H9 (cell line): ENCODE data around the gene S100A7. TPM values are rescaled to one million over a fixed set of nuclear protein-coding genes. Genes with fewer than 3 reads are reported as not detected.

ENCODE experiments used
- DNase-seq: peaks from one replicate; pipeline ENCODE4 v3.0.0-alpha.2; 2017
- H2AFZ ChIP-seq: one replicate; pipeline ENCODE4 v1.6.1; 2013; ENCODE audit warnings: mild to moderate bottlenecking, low read length, control low read depth, moderate library complexity
- H2AK5ac ChIP-seq: 2 replicates; pipeline ENCODE4 v1.6.1; 2013; ENCODE audit warnings: low read length, control low read depth, mixed read lengths; ENCODE audit not compliant: insufficient read length
- H2BK120ac ChIP-seq: one replicate; pipeline ENCODE4 v1.6.1; 2013; ENCODE audit warnings: low read depth, mild to moderate bottlenecking, low read length, control low read depth, inconsistent platforms; ENCODE audit not compliant: poor library complexity, severe bottlenecking
- H2BK12ac ChIP-seq: 2 replicates; pipeline ENCODE4 v1.6.1; 2013; ENCODE audit warnings: low read length, control low read depth, mixed read lengths, low read depth; ENCODE audit not compliant: insufficient read length
- H2BK15ac ChIP-seq: 2 replicates; pipeline ENCODE4 v1.6.1; 2013; ENCODE audit warnings: low read depth, low read length, control low read depth
- H2BK20ac ChIP-seq: one replicate; pipeline ENCODE4 v1.6.1; 2013; ENCODE audit warnings: low read depth, mild to moderate bottlenecking, low read length, control low read depth, inconsistent platforms; ENCODE audit not compliant: poor library complexity, severe bottlenecking
- H2BK5ac ChIP-seq: 2 replicates; pipeline ENCODE4 v1.6.1; 2013; ENCODE audit warnings: low read length, control low read depth, mixed read lengths; ENCODE audit not compliant: insufficient read length
- H3K14ac ChIP-seq: 2 replicates; pipeline ENCODE4 v1.6.1; 2013; ENCODE audit warnings: low read length, control low read depth; ENCODE audit not compliant: insufficient read depth
- H3K18ac ChIP-seq: 2 replicates; pipeline ENCODE4 v1.6.1; 2013; ENCODE audit warnings: low read depth, mild to moderate bottlenecking, mixed read lengths, low read length, control low read depth; ENCODE audit not compliant: insufficient read length
- H3K23ac ChIP-seq: 2 replicates; pipeline ENCODE4 v1.6.1; 2013; ENCODE audit warnings: low read length, control low read depth, mixed read lengths, low read depth; ENCODE audit not compliant: insufficient read length
- H3K23me2 ChIP-seq: 2 replicates; pipeline ENCODE4 v1.6.1; 2013; ENCODE audit warnings: low read depth, mild to moderate bottlenecking, mixed read lengths, low read length, control low read depth; ENCODE audit not compliant: insufficient read length, poor library complexity, severe bottlenecking
- H3K27ac ChIP-seq: 2 replicates; pipeline ENCODE4 v1.5.1; 2013; ENCODE audit warnings: low read length, control low read depth, mixed read lengths, low read depth; ENCODE audit not compliant: insufficient read length
- H3K27me3 ChIP-seq: 2 replicates; pipeline ENCODE4 v1.6.1; 2013; ENCODE audit warnings: low read length, control low read depth, inconsistent platforms; ENCODE audit not compliant: insufficient read depth
- H3K4ac ChIP-seq: 2 replicates; pipeline ENCODE4 v1.6.1; 2013; ENCODE audit warnings: low read depth, mild to moderate bottlenecking, control low read depth, inconsistent platforms, low read length, moderate library complexity
- H3K4me1 ChIP-seq: 2 replicates; pipeline ENCODE4 v1.6.1; 2013; ENCODE audit warnings: low read length, control low read depth, inconsistent platforms; ENCODE audit not compliant: insufficient read depth
- H3K4me2 ChIP-seq: 2 replicates; pipeline ENCODE4 v1.6.1; 2013; ENCODE audit warnings: low read length, control low read depth, mixed read lengths; ENCODE audit not compliant: insufficient read length, insufficient read depth
- H3K56ac ChIP-seq: 2 replicates; pipeline ENCODE4 v1.6.1; 2013; ENCODE audit warnings: low read depth, mild to moderate bottlenecking, mixed read lengths, low read length, control low read depth; ENCODE audit not compliant: insufficient read length
- H3K79me1 ChIP-seq: 2 replicates; pipeline ENCODE4 v1.6.1; 2013; ENCODE audit warnings: low read depth, mild to moderate bottlenecking, moderate library complexity, low read length, control low read depth, inconsistent platforms; ENCODE audit not compliant: insufficient read depth, poor library complexity, severe bottlenecking
- H3K79me2 ChIP-seq: 2 replicates; pipeline ENCODE4 v1.6.1; 2013; ENCODE audit warnings: low read length, control low read depth, inconsistent platforms; ENCODE audit not compliant: insufficient read depth
- H3K9ac ChIP-seq: 2 replicates; pipeline ENCODE4 v1.6.1; 2013; ENCODE audit warnings: low read length, control low read depth, mixed read lengths; ENCODE audit not compliant: insufficient read length; ENCODE audit errors: extremely low read depth
- H3K9me3 ChIP-seq: one replicate; pipeline ENCODE4 v1.6.1; 2013; ENCODE audit warnings: low read depth, low read length, inconsistent platforms; ENCODE audit not compliant: control insufficient read depth
- H3T11ph ChIP-seq: one replicate; pipeline ENCODE4 v1.6.1; 2013; ENCODE audit warnings: mild to moderate bottlenecking, low read length, control low read depth, inconsistent platforms
- H4K20me1 ChIP-seq: one replicate; pipeline ENCODE4 v1.6.1; 2013; ENCODE audit not compliant: control insufficient read depth, insufficient read length, insufficient read depth
- H4K5ac ChIP-seq: 2 replicates; pipeline ENCODE4 v1.6.1; 2013; ENCODE audit warnings: low read depth, mild to moderate bottlenecking, mixed read lengths, low read length, control low read depth; ENCODE audit not compliant: insufficient read length
- H4K8ac ChIP-seq: replicated peaks from 2 replicates; pipeline ENCODE4 v1.6.1; 2013; ENCODE audit warnings: low read length, control low read depth, mixed read lengths, low read depth; ENCODE audit not compliant: insufficient read length
- H4K91ac ChIP-seq: 2 replicates; pipeline ENCODE4 v1.6.1; 2013; ENCODE audit warnings: low read depth, mild to moderate bottlenecking, moderate library complexity, mixed read lengths, low read length, control low read depth; ENCODE audit not compliant: insufficient read length
- H3K27ac Mint-ChIP-seq, 3 experiments: 2 replicates in 2 of 3; 3 replicates in 1 of 3; pipeline ENCODE4 v1.8.0; 2020 to 2021; ENCODE audit warnings: mixed read lengths in 3 of 3, mild to moderate bottlenecking in 1 of 3, moderate library complexity in 1 of 3
- H3K27me3 Mint-ChIP-seq: 2 replicates; pipeline ENCODE4 v1.8.0; 2021; ENCODE audit warnings: low read depth, mild to moderate bottlenecking, moderate library complexity, mixed read lengths
- H3K36me3 Mint-ChIP-seq, 3 experiments: 2 replicates in 2 of 3; 3 replicates in 1 of 3; pipeline ENCODE4 v1.8.0; 2020 to 2021; ENCODE audit warnings: low read depth in 3 of 3, mixed read lengths in 3 of 3; ENCODE audit not compliant: insufficient read depth in 1 of 3
- H3K4me1 Mint-ChIP-seq, 2 experiments: 2 replicates each; pipeline ENCODE4 v1.8.0; 2020; ENCODE audit warnings: mixed read lengths in 2 of 2
- H3K4me3 Mint-ChIP-seq, 2 experiments: 2 replicates in 1 of 2; 3 replicates in 1 of 2; pipeline ENCODE4 v1.8.0; 2020 to 2021; ENCODE audit warnings: mild to moderate bottlenecking in 2 of 2, mixed read lengths in 2 of 2, moderate library complexity in 1 of 2
- H3K9me3 Mint-ChIP-seq, 2 experiments: 2 replicates in 1 of 2; 3 replicates in 1 of 2; pipeline ENCODE4 v1.8.0; 2020; ENCODE audit warnings: mild to moderate bottlenecking in 2 of 2, mixed read lengths in 2 of 2, moderate library complexity in 1 of 2
- WGBS: extraction: QIAGEN DNeasy Blood & Tissue Kit; methylation state at CpG from one replicate; pipeline ENCODE4 v1.1.7; 2013; ENCODE audit warnings: missing lambda C conversion rate, low lambda C conversion rate, mixed read lengths; ENCODE audit not compliant: insufficient read length; ENCODE audit errors: extremely low coverage; 5-methylcytosine and 5-hydroxymethylcytosine counted together
- total RNA-seq: library from RNA; stranded (reverse); gene quantifications from 2 replicates; pipeline ENCODE4 v1.2.1, GENCODE V29; 2021
- TF ChIP-seq, protein P1 (sequence below): fragments of 200-600 bp; sonication (generic); conservative IDR thresholded peaks from 3 replicates; pipeline ENCODE4 v1.8.0; 2021; ENCODE audit warnings: antibody characterized with exemption, mild to moderate bottlenecking

The S100A7 gene
- total RNA-seq, 1 experiment from 2014 or later, result not detected

DNA sequence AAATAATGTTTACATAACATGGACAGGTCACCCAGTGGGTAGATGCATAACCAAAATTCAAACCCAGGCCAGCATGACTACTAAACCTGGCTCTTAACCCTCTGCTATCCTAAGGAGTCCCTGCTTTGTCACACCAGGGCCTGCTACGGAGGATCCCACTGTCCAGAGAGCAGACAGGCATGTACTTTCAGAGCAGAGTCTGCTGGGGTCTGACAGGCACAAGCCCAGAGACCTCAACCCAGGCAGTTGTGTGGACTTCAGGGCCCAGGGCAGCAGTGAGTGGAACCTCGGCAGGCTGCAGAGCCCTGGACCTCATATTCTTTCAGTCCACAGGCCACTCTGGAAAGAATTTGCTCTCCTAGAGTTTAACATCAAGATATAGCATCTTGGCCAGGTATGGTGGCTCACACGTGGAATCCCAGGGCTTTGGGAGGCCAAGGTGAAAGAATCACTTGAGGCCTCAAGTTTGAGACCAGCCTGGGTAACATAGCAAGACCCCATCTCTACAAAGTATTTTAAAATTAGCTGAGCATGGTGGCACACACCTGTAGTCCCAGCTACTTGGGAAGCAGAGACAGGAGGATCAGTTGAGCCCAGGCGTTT, 16.1 kb upstream of the S100A7 start:
- no peak for DNase-seq
- no peak overlapping the region for H3K56ac ChIP-seq
- H3K4me1 ChIP-seq, result no peaks in the 10 kb centered on the region
- no peak overlapping the region for H4K91ac ChIP-seq
- WGBS, result no CpG with 5 or more reads among the region's 4 CpGs
- no peak overlapping the region; a peak in 1 of 7 replicates for H3K27ac Mint-ChIP-seq
- no peaks in the 10 kb centered on the region for H3K23me2 ChIP-seq
- TF ChIP-seq, protein P1, sequence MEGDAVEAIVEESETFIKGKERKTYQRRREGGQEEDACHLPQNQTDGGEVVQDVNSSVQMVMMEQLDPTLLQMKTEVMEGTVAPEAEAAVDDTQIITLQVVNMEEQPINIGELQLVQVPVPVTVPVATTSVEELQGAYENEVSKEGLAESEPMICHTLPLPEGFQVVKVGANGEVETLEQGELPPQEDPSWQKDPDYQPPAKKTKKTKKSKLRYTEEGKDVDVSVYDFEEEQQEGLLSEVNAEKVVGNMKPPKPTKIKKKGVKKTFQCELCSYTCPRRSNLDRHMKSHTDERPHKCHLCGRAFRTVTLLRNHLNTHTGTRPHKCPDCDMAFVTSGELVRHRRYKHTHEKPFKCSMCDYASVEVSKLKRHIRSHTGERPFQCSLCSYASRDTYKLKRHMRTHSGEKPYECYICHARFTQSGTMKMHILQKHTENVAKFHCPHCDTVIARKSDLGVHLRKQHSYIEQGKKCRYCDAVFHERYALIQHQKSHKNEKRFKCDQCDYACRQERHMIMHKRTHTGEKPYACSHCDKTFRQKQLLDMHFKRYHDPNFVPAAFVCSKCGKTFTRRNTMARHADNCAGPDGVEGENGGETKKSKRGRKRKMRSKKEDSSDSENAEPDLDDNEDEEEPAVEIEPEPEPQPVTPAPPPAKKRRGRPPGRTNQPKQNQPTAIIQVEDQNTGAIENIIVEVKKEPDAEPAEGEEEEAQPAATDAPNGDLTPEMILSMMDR, result no peak
- no peak overlapping the region for H4K8ac ChIP-seq
- no peaks in the 10 kb centered on the region for H3K79me2 ChIP-seq
- H3K9me3 Mint-ChIP-seq, result peaks cover 14 to 25% of the 10 kb centered on the region in 2 experiments
- no peak overlapping the region for H4K5ac ChIP-seq
- H2BK5ac ChIP-seq, result no peak overlapping the region
- no peaks in the 10 kb centered on the region for H3K27me3 ChIP-seq
- no peak overlapping the region for H3K4ac ChIP-seq
- H3K14ac ChIP-seq, result no peak overlapping the region
- no peak overlapping the region for H3T11ph ChIP-seq
- H3K79me1 ChIP-seq, result no peaks in the 10 kb centered on the region
- H3K27me3 Mint-ChIP-seq, result no peaks in the 10 kb centered on the region; the same call in 1 of the 2 replicates
- H2BK12ac ChIP-seq, result no peak overlapping the region
- H3K36me3 Mint-ChIP-seq, result peaks cover 3 to 14% (median 6%) of the 10 kb centered on the region in 3 experiments; a peak in 6 of 7 replicates
- no peak overlapping the region for H3K23ac ChIP-seq
- no peak overlapping the region for H3K18ac ChIP-seq
- no peak overlapping the region for H3K27ac ChIP-seq
- no peak overlapping the region for H2BK120ac ChIP-seq
- H2BK15ac ChIP-seq, result no peak overlapping the region
- H3K4me3 Mint-ChIP-seq, result no peak overlapping the region
- no peaks in the 10 kb centered on the region for H4K20me1 ChIP-seq
- H3K4me2 ChIP-seq, result no peak overlapping the region
- no peak overlapping the region for H2AK5ac ChIP-seq
- no peak overlapping the region for H2BK20ac ChIP-seq
- H3K9ac ChIP-seq, result no peak overlapping the region
- H2AFZ ChIP-seq, result no peak overlapping the region
- H3K9me3 ChIP-seq, result peaks cover 12% of the 10 kb centered on the region
- peaks cover 8 to 12% of the 10 kb centered on the region in 2 experiments for H3K4me1 Mint-ChIP-seq
